GM23338 (cell line): ENCODE data around the gene FOLH1.
A peak's percentile ranks its signal among the peaks of the same experiment; 100 is the strongest.
"Not testable (repeated sequence)": the region's sequence is repeated elsewhere in the genome, so short reads cannot be mapped to it uniquely, and the experiment has no call there.

Experiments used
- CREB1 ChIP-seq: fragments of 250-450 bp; sonication (Bioruptor Pico); IDR thresholded peaks from 2 replicates; pipeline ENCODE4 v1.5.0; 2020; ENCODE audit warnings: low read depth, mild to moderate bottlenecking, moderate library complexity
- CTCF ChIP-seq, 2 experiments: fragments of 200-600 bp in 1 of 2; sonication (generic) in 1 of 2; conservative IDR thresholded peaks; 2 replicates each; pipeline versions ENCODE4 v1.5.1 to v1.6.1; 2016 to 2017; ENCODE audit warnings: antibody characterized with exemption in 2 of 2, low read depth in 2 of 2, mild to moderate bottlenecking in 2 of 2, moderate library complexity in 1 of 2
- EZH2 ChIP-seq: fragments of 200-600 bp; sonication (generic); IDR thresholded peaks from one replicate; pipeline ENCODE4 v1.8.0; 2017; ENCODE audit warnings: antibody characterized with exemption, mild to moderate bottlenecking, low read depth; ENCODE audit not compliant: unreplicated experiment
- EZH2phosphoT487 ChIP-seq: fragments of 200-600 bp; sonication (generic); IDR thresholded peaks from one replicate; pipeline ENCODE4 v1.8.1; 2018; ENCODE audit warnings: antibody characterized with exemption; ENCODE audit not compliant: unreplicated experiment
- JUNB ChIP-seq: IDR thresholded peaks from one replicate; pipeline ENCODE4 v1.6.1; 2016; ENCODE audit warnings: antibody characterized with exemption; ENCODE audit not compliant: unreplicated experiment
- POLR2AphosphoS5 ChIP-seq: IDR thresholded peaks from 2 replicates; pipeline ENCODE4 v1.6.1; 2016; ENCODE audit warnings: antibody characterized with exemption, low read depth
- STAT1 ChIP-seq: IDR thresholded peaks from one replicate; pipeline ENCODE4 v1.6.1; 2016; ENCODE audit warnings: antibody characterized with exemption; ENCODE audit not compliant: unreplicated experiment
- ZNF114 ChIP-seq: fragments of 250-450 bp; sonication (Bioruptor Pico); IDR thresholded peaks from 2 replicates; pipeline ENCODE4 v1.5.0; 2020; ENCODE audit warnings: mild to moderate bottlenecking, moderate library complexity
- ZNF331 ChIP-seq: fragments of 250-450 bp; sonication (Bioruptor Pico); IDR thresholded peaks from 2 replicates; pipeline ENCODE4 v1.5.0; 2020; ENCODE audit warnings: low read depth, mild to moderate bottlenecking, moderate library complexity
- ZNF462 ChIP-seq: fragments of 250-450 bp; sonication (Bioruptor Pico); IDR thresholded peaks from 2 replicates; pipeline ENCODE4 v1.5.0; 2020; ENCODE audit warnings: mild to moderate bottlenecking, moderate library complexity

GRCh38 chr11:49230534-49230933 is 22.1 kb upstream of the FOLH1 start:
- peak; percentile 56 to 60 for TF ChIP-seq CTCF (conservative IDR thresholded peaks at IDR 0.05; ENCODE audit: low read depth in 2 of 2)
- TF ChIP-seq CREB1 (CRISPR knock-in tag); EZH2; POLR2AphosphoS5; ZNF331 (CRISPR knock-in tag); EZH2phosphoT487; JUNB; ZNF114 (CRISPR knock-in tag); ZNF462 (CRISPR knock-in tag); STAT1: not testable (repeated sequence)
